Measurements from ENCODE around the gene TNF. TPM values are rescaled to one million over a fixed set of nuclear protein-coding genes. Genes with fewer than 3 reads are reported as not detected.

TNF gene
- total RNA-seq, 1 experiment from 2014 or later = 0.31 TPM

GRCh38 chr6:31619805-31620585 is 44.6 kb downstream of the TNF start (continued):
- TF ChIP-seq FOXK1 (CRISPR knock-in tag; IDR thresholded peaks at IDR 0.05) (0 out of 2 replicates have a peak, but pooled peaks have one; percentile 63), ZNF317 (CRISPR knock-in tag; IDR thresholded peaks at IDR 0.05; ENCODE audit: borderline replicate concordance, low read depth) (no peak), NR1H2 (CRISPR knock-in tag; IDR thresholded peaks at IDR 0.05) (no peak), SP1 (CRISPR knock-in tag; conservative IDR thresholded peaks at IDR 0.05) (peak; percentile 78; the same call in 1 of the 2 replicates), HMGA2 (CRISPR knock-in tag; IDR thresholded peaks at IDR 0.05) (peak; percentile 46), GABPB1 (CRISPR knock-in tag; IDR thresholded peaks at IDR 0.05) (peak; percentile 63; the same call in 1 of the 2 replicates), AR (CRISPR knock-in tag; IDR thresholded peaks at IDR 0.05) (peak; percentile 86)

GRCh38 chr6:31620586-31621319 is 45.4 kb downstream of the TNF start, which contains the start of gene PRRC2A:
Gene PRRC2A, plus strand, starts transcription at chr6:31620715. Its CDS starts 2,075 bp downstream, at chr6:31622790.
- peak; percentile 78 for DNase-seq (ENCODE audit: low spot score)
- Mint-ChIP-seq H3K27me3 (ENCODE audit: low read depth) (no peaks in the 10 kb centered on the region; the same call in 1 of the 2 replicates), H3K4me1 (peaks cover 23% of the 10 kb centered on the region), H3K36me3 (peaks cover 45% of the 10 kb centered on the region), H3K9me3 (no peaks in the 10 kb centered on the region), H3K4me3 (peak within 1 kb of the TSS; percentile 92), H3K27ac (peak within 1 kb of the TSS; percentile 100)
- ATAC-seq = peak; percentile 34
- POLR2A ChIA-PET = interaction anchor here (1.0 kb wide), 1 partner anchor 80 kb away, joined by 5 read pairs; the partner anchor contains the start of gene DDX39B
- CTCF ChIA-PET = interaction anchor here (0.6 to 1.7 kb wide), 4 partner anchors 23 to 186 kb away, joined by 3 to 10 read pairs (median 4); no protein-coding TSS in a partner anchor
- TF ChIP-seq FOXJ3 (CRISPR knock-in tag; IDR thresholded peaks at IDR 0.05; ENCODE audit: borderline replicate concordance) = no peak
- TF ChIP-seq SMAD4 (CRISPR knock-in tag; IDR thresholded peaks at IDR 0.05) = no peak
- no peak for TF ChIP-seq JUN (CRISPR knock-in tag; IDR thresholded peaks at IDR 0.05)
- TF ChIP-seq EMX1 (CRISPR knock-in tag; IDR thresholded peaks at IDR 0.05) = no peak
- no peak for TF ChIP-seq NFE2L1 (CRISPR knock-in tag; IDR thresholded peaks at IDR 0.05)
- no peak for TF ChIP-seq RELA (CRISPR knock-in tag; IDR thresholded peaks at IDR 0.05; ENCODE audit: borderline replicate concordance)
- no peak for TF ChIP-seq ZNF425 (CRISPR knock-in tag; conservative IDR thresholded peaks at IDR 0.05)
- no peak for TF ChIP-seq SOX15 (CRISPR knock-in tag; IDR thresholded peaks at IDR 0.05)
- 0 out of 2 replicates have a peak, but pooled peaks have one; percentile 21 for TF ChIP-seq PRDM15 (CRISPR knock-in tag; IDR thresholded peaks at IDR 0.05)
- no peak for TF ChIP-seq ATF6 (CRISPR knock-in tag; IDR thresholded peaks at IDR 0.05)
- no peak for TF ChIP-seq MYBL2 (CRISPR knock-in tag; IDR thresholded peaks at IDR 0.05)
- TF ChIP-seq ESRRA (CRISPR knock-in tag; IDR thresholded peaks at IDR 0.05; ENCODE audit: borderline replicate concordance) = no peak
- no peak; the same call in 1 of the 2 replicates for TF ChIP-seq PRRX2 (CRISPR knock-in tag; IDR thresholded peaks at IDR 0.05)
- TF ChIP-seq MXD4 (CRISPR knock-in tag; IDR thresholded peaks at IDR 0.05; ENCODE audit: borderline replicate concordance) = no peak
- TF ChIP-seq CREB1 (CRISPR knock-in tag; IDR thresholded peaks at IDR 0.05) = no peak
- no peak for TF ChIP-seq E2F1 (CRISPR knock-in tag; IDR thresholded peaks at IDR 0.05)
